ENCODE measurements around the gene VEGFD.

Gene VEGFD

GRCh38 chrX:15373976-15374375 lies 10.2 kb downstream of the VEGFD start:
- TF ChIP-seq, protein P1, sequence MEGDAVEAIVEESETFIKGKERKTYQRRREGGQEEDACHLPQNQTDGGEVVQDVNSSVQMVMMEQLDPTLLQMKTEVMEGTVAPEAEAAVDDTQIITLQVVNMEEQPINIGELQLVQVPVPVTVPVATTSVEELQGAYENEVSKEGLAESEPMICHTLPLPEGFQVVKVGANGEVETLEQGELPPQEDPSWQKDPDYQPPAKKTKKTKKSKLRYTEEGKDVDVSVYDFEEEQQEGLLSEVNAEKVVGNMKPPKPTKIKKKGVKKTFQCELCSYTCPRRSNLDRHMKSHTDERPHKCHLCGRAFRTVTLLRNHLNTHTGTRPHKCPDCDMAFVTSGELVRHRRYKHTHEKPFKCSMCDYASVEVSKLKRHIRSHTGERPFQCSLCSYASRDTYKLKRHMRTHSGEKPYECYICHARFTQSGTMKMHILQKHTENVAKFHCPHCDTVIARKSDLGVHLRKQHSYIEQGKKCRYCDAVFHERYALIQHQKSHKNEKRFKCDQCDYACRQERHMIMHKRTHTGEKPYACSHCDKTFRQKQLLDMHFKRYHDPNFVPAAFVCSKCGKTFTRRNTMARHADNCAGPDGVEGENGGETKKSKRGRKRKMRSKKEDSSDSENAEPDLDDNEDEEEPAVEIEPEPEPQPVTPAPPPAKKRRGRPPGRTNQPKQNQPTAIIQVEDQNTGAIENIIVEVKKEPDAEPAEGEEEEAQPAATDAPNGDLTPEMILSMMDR (IDR thresholded peaks at IDR 0.05; ENCODE audit: extremely low read depth, insufficient read depth, missing control alignments), result no peak
- DNase-seq (ENCODE audit: low spot score), result no peak
- in situ Hi-C loops (cut with MboI; ENCODE audit: low pct_unique_long_range_greater_than_20kb, low sequenced_read_pairs, unreplicated experiment), result no loop called here

GRCh38 chrX:15366506-15367352 lies 17.5 kb downstream of the VEGFD start:
- in situ Hi-C loops (cut with MboI; ENCODE audit: low pct_unique_long_range_greater_than_20kb, low sequenced_read_pairs, unreplicated experiment), result no loop called here
- TF ChIP-seq, protein P1 (IDR thresholded peaks at IDR 0.05; ENCODE audit: extremely low read depth, insufficient read depth, missing control alignments), result no peak
- no peak for DNase-seq (ENCODE audit: low spot score)

DNA sequence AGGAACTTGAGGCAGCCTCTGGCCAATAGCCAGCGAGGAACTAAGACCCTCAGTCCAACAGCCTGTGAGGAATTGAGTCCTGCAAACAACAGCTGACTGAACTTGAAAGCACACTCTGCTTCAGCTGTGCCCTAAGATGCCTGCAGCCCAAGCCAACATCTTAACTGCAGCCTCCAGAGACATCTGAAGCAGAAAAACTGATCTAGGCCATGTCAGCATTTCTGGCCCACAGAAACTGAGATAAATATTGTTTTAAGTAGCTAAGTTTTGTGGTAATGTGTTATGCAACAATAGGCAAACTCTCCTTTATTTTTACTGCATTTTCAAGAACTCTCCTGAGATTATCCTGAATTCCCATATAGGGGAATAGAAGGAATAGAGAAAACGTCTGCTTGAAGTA lies 24.5 kb downstream of the VEGFD start:
- in situ Hi-C loops (cut with MboI; ENCODE audit: low pct_unique_long_range_greater_than_20kb, low sequenced_read_pairs, unreplicated experiment), result no loop called here
- DNase-seq (ENCODE audit: low spot score), result no peak
- TF ChIP-seq, protein P1 (IDR thresholded peaks at IDR 0.05; ENCODE audit: extremely low read depth, insufficient read depth, missing control alignments), result no peak

DNA sequence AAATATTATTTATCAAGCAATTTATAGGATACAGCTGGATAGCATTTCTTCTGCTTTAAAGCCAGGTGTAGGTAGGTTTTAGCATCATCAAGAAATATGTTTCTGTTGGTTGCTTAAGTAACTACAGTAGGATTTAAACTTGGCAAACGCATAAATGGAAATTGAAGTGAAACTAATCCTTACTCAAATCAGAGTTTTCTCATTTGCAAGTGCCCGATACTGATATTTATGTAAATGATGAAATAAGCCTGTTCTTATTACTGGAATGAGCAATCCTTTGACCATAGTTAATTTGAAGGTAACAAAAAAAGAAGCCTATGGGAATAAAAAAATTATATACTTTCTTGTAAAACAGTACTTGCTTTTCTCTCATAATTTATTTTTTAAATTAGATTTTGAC lies 25.7 kb downstream of the VEGFD start:
- TF ChIP-seq, protein P1 (IDR thresholded peaks at IDR 0.05; ENCODE audit: extremely low read depth, insufficient read depth, missing control alignments), result no peak
- in situ Hi-C loops (cut with MboI; ENCODE audit: low pct_unique_long_range_greater_than_20kb, low sequenced_read_pairs, unreplicated experiment), result no loop called here

DNA sequence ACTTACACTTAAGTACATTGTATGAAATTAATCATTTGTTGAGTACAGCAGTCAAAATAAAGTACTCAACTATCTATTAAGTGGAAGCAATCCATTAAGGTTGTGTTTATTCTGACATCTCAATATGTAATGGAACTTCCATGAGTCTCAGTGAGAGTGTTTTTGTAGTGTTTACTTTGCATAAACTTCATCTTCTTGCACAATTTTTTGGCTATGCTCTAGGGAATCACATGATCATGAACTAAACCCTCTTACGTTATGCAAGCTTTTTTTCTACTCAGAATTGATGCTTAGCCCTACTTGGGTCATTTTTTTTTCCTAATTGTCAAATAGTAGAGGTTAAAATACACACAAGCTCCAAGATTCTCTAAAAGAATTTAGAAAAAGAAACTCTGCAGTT lies 27.8 kb downstream of the VEGFD start:
- in situ Hi-C loops (cut with MboI; ENCODE audit: low pct_unique_long_range_greater_than_20kb, low sequenced_read_pairs, unreplicated experiment), result no loop called here
- TF ChIP-seq, protein P1 (IDR thresholded peaks at IDR 0.05; ENCODE audit: extremely low read depth, insufficient read depth, missing control alignments), result no peak
- no peak for DNase-seq (ENCODE audit: low spot score)

More for the DNA sequence above, 25.7 kb downstream of the VEGFD start:
- DNase-seq (ENCODE audit: low spot score), result no peak

DNA sequence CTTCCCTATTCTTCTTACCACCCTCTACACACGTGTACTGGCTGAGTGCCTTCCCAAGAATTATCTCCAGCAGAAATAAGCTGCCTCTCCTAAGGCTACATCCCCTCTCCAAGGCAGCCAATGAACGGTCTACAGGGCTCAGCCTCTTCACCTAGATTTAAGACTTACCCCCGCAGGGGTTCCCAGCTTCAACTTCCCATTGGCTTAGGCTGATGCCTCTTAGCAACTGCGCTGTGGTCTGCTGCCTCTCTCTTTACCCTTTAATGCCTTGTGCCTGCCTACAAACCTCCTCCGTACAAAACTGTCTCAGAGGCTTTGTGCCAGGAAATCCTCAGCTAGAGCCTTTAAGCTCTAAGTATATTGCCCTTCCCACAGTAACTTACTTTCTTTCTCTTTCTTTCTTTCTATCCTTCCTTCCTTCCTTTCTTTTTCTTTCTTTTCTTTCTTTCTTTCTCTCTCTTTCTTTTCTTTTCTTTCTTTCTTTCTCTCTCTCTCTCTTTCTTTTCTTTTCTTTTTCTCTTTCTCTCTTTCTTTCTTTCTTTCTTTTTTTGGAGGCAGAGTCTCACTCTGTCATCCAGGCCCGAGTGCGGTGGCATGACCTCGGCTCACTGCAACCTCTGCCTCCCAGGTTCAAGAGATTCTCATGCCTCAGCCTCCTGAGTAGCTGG lies 33.8 kb downstream of the VEGFD start:
- in situ Hi-C loops (cut with MboI; ENCODE audit: low pct_unique_long_range_greater_than_20kb, low sequenced_read_pairs, unreplicated experiment), result no loop called here
- TF ChIP-seq, protein P1 (IDR thresholded peaks at IDR 0.05; ENCODE audit: extremely low read depth, insufficient read depth, missing control alignments), result no peak
- no peak for DNase-seq (ENCODE audit: low spot score)
